Heart right ventricle (tissue), 16 donors: Measurements from ENCODE around the gene VSTM4. TPM values are rescaled to one million over a fixed set of nuclear protein-coding genes. Genes with fewer than 3 reads are reported as not detected.

Experiments used
- ATAC-seq, 8 donors: fragments of 200-7000 bp; cut with Tn5 transposase; one replicate each; pipeline ENCODE4 v1.9.1; 2020; ENCODE audit warnings: mild to moderate bottlenecking in 8 of 8, moderate library complexity in 8 of 8, moderate number of reproducible peaks in 1 of 8
- DNase-seq, 2 donors: peaks; one replicate each; pipeline ENCODE4 v3.0.0-alpha.2; 2020
- H3K27ac ChIP-seq, 10 donors: fragments of 200-600 bp; sonication (generic) in 2 of 10; one replicate each; pipeline versions ENCODE4 v1.5.0 to v1.8.0; 2020 to 2022; ENCODE audit warnings: mild to moderate bottlenecking in 3 of 10
- H3K27me3 ChIP-seq, 7 donors: fragments of 200-600 bp; one replicate each; pipeline ENCODE4 v1.8.0; 2021 to 2022; ENCODE audit warnings: mild to moderate bottlenecking in 2 of 7
- H3K36me3 ChIP-seq, 9 donors: fragments of 200-600 bp; sonication (generic) in 1 of 9; one replicate each; pipeline versions ENCODE4 v1.5.0 to v1.8.0; 2020 to 2022; ENCODE audit warnings: mild to moderate bottlenecking in 2 of 9
- H3K4me1 ChIP-seq, 9 donors: fragments of 200-600 bp; sonication (generic) in 1 of 9; one replicate each; pipeline versions ENCODE4 v1.5.0 to v1.8.0; 2020 to 2022; ENCODE audit warnings: mild to moderate bottlenecking in 4 of 9
- H3K4me3 ChIP-seq, 10 donors: fragments of 200-600 bp; sonication (generic) in 2 of 10; one replicate each; pipeline versions ENCODE4 v1.5.0 to v1.8.0; 2020 to 2022; ENCODE audit warnings: mild to moderate bottlenecking in 7 of 10, moderate library complexity in 2 of 10
- H3K9me3 ChIP-seq, 11 donors: fragments of 200-600 bp in 10 of 11; sonication (generic) in 2 of 11; one replicate each; pipeline versions ENCODE4 v1.5.0 to v1.8.0; 2013 to 2022; ENCODE audit warnings: mild to moderate bottlenecking in 2 of 11, control low read depth in 1 of 11, moderate library complexity in 1 of 11
- WGBS, 2 donors: extraction: QIAGEN DNeasy Blood & Tissue Kit; methylation state at CpG; one replicate each; pipeline ENCODE4 v1.1.7; 2013; ENCODE audit warnings: inconsistent platforms in 1 of 2; 5-methylcytosine and 5-hydroxymethylcytosine counted together
- intact Hi-C, 10 donors: fragments of 100-400 bp; cut with DNase I; formaldehyde crosslinking; loops; one replicate each; pipeline versions ENCODE4 v1.11.1 to v1.14.2; 2022
- polyA plus RNA-seq, 2 donors: library from polyadenylated mRNA; stranded (reverse); fragments of 200-250 nt; gene quantifications; one replicate each; pipeline ENCODE4 v1.2.3, GENCODE V29; 2013
- total RNA-seq, 10 donors: library from RNA; stranded (reverse); fragmentation: NEBNext Ultra II Directional in 3 of 10; extraction: Animal tissue kit (Norgen Biotek cat#: 25700) in 3 of 10; gene quantifications; one replicate each; pipeline versions ENCODE4 v1.2.1 to v1.2.4, GENCODE V29; 2021 to 2023
- TF ChIP-seq, protein P1 (sequence below), 9 donors: fragments of 200-600 bp; sonication (generic) in 2 of 9; IDR thresholded peaks; one replicate each; pipeline versions ENCODE4 v1.5.0 to v1.8.0; 2021 to 2022; ENCODE audit warnings: antibody characterized with exemption in 9 of 9, mild to moderate bottlenecking in 5 of 9, moderate library complexity in 1 of 9
- donor health status: Arrhythmogenic right ventricular cardiomyopathy.
- donor health status: ischemic (EF 13 %, LVEDD 7.1; RV severe dilation, severe dysfunction).
- donor health status: healthy with polysubstance abuse.
- donor health status: DM: no; HTN: yes; CAD: no.
- donor health status: DM: no; HTN: no; CAD: no.
- donor health status: ischemic (EF 25% LVEDD 6.9; RV normal size, moderate dysfunction).
- donor health status: ischemic (EF 25% LVEDD 5.7; RV mildly dilated, moderate dysfunction).
- donor health status: healthy.
- donor health status: DM: yes; HTN: yes; CAD: no.
- donor health status: Ischemic cardiomyopathy.
- donor health status: ischemic (EF 35%, LVEDD 5.7; RV mildly dilated, moderate dysfunction).
- donor health status: nonischemic (EF 11% LVEDD 7.7; RV severe dilation, severe dysfunction).
- donor health status: DM: yes; HTN: yes; CAD: no.
- donor health status: PGD.
- donor health status: ischemic (EF 29% LVEDD 5.4; RV normal size, mild dysfunction).
- donor health status: nonischemic (EF 23%, LVEDD 6.1; RV moderate dilation, normal function).

VSTM4 gene
- total and polyA plus RNA-seq, 12 donors = 5.0 to 26.7 (median 16.3) TPM

DNA sequence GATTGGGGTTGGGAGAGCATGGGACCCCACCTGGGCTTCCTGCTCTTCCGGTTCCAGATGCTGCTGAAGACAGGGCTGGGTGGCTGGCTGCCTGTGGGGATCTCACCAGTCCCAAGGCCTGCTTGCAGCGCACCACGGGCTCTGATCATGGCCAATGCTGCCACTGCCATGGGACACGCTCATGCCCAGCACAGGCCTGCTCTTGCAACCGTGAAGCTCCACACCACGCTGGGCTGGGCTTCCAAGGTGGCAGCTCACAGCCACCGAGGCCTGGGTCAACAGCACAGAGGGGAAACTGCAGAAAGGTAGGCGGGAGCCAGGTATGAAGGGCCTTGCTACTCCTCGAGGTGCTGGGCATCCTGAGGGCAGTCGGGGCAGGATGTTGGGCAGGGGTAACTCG lies 103.6 kb downstream of the VSTM4 start:
- Histone ChIP-seq H3K9me3 (no peaks in the 10 kb centered on the region), H3K36me3 (peaks cover 0 to 3% (median 0%) of the 10 kb centered on the region in 9 donors), H3K27me3 (no peaks in the 10 kb centered on the region), H3K27ac (no peak overlapping the region), H3K4me1 (peaks cover 7 to 76% (median 44%) of the 10 kb centered on the region in 9 donors), H3K4me3 (no peak overlapping the region)
- DNase-seq (no peak), ATAC-seq (no peak)
- TF ChIP-seq, protein P1, sequence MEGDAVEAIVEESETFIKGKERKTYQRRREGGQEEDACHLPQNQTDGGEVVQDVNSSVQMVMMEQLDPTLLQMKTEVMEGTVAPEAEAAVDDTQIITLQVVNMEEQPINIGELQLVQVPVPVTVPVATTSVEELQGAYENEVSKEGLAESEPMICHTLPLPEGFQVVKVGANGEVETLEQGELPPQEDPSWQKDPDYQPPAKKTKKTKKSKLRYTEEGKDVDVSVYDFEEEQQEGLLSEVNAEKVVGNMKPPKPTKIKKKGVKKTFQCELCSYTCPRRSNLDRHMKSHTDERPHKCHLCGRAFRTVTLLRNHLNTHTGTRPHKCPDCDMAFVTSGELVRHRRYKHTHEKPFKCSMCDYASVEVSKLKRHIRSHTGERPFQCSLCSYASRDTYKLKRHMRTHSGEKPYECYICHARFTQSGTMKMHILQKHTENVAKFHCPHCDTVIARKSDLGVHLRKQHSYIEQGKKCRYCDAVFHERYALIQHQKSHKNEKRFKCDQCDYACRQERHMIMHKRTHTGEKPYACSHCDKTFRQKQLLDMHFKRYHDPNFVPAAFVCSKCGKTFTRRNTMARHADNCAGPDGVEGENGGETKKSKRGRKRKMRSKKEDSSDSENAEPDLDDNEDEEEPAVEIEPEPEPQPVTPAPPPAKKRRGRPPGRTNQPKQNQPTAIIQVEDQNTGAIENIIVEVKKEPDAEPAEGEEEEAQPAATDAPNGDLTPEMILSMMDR (IDR thresholded peaks at IDR 0.05) = no peak
- WGBS, 2 donors = 95 to 99% methylated on average over 11 of the region's 11 CpGs
- intact Hi-C loops = loop anchor here in 1 of 10 donors (5.0 kb wide), 1 partner anchor 101 kb away; no protein-coding TSS in a partner anchor

DNA sequence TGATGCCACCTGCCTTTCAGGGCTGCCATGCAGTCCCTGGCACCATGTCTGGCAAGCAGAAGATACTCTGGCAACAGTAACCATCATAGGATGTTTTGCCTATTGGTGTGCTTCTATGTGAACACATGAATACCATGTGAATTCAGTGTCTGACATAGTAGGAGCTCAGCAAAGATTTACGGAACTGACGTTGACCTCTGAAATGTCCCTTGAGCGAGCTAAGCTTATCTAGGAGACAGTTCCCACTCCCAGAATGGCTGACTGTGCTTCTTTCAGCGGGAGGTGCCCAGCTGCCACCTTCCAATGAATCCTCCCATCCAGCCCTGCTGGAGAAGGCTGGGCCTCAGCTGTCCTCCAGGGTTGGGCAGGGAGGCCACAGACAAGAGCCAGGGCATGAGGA lies 104.5 kb downstream of the VSTM4 start:
- H3K9me3 ChIP-seq = no peaks in the 10 kb centered on the region
- H3K27me3 ChIP-seq = no peaks in the 10 kb centered on the region
- H3K36me3 ChIP-seq = no peaks in the 10 kb centered on the region
- DNase-seq = no peak
- no peak overlapping the region for H3K27ac ChIP-seq
- H3K4me1 ChIP-seq = peaks cover 7 to 76% (median 44%) of the 10 kb centered on the region in 9 donors
- 39 to 41% methylated on average over 4 of the region's 4 CpGs for WGBS, 2 donors
- TF ChIP-seq, protein P1 (IDR thresholded peaks at IDR 0.05) = no peak
- intact Hi-C loops = loop anchor here in 1 of 10 donors (5.0 kb wide), 1 partner anchor 101 kb away; no protein-coding TSS in a partner anchor
- no peak overlapping the region for H3K4me3 ChIP-seq
- ATAC-seq = no peak

DNA sequence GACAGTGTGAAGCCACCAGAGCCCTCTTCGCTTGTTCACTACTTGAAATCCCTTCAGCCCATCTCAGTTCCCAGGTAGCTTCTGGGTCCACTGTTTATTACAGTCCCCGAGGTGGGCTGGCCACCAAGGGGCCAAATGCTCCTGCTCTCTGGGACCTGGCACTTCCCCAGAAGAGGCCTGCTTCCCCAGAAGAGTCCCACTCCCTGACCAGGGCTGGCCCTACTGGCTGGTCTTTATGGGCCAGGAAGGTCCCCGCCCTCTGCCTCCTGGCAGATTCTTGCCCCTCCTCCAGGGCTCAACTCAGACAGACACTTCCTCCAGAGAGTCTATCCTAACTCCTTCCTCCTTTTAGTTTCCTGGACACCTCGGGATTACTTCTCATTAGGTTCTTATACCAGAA lies 105.0 kb downstream of the VSTM4 start:
- 68 to 71% methylated on average over 4 of the region's 4 CpGs for whole genome bisulfite sequencing, 2 donors
- peak overlapping the region in 3 of 10 donors; percentile 17 to 85 (median 34) for H3K27ac ChIP-seq
- ATAC-seq = no peak

DNA sequence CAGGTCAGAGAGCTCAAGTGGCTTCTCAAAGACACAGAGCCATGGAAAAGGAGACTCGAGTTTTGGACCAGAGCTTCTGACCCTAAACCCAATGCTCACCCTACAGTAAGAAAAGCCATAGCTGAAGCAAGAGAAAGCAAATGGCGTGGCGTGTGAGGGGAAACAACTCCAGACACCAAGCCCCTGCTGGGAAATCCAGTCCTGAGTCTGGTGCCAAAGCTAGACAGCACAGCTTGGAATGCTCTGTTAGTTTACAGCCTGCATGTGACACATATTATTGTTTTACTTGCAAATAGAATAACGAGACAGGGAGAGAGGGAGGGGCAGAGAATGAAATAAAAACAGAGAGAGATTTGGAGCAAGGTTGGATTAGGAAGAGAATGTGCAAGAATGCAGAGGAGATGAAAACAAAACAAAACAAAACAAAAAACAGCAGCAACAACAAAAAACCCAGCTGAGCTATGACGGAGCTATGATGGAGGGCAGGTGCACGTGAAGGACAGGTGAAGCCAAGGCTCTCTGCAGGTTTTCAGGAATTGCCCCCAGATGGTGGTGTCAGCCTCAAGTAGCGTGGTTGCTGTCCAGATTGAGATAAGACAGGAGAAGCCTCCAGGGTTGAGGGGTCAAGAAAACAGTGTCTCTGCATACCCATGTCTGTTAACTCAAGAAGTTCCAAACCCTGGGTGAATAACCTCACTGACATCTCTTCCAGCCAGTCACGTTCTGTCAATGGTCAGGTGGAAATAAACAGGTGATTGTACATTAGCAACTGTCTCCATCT lies 105.9 kb downstream of the VSTM4 start:
- TF ChIP-seq, protein P1 (IDR thresholded peaks at IDR 0.05) = no peak
- Histone ChIP-seq H3K4me1 (peaks cover 7 to 73% (median 41%) of the 10 kb centered on the region in 9 donors), H3K36me3 (no peaks in the 10 kb centered on the region), H3K4me3 (no peak overlapping the region), H3K9me3 (peaks cover 0 to 3% (median 0%) of the 10 kb centered on the region in 11 donors), H3K27me3 (no peaks in the 10 kb centered on the region), H3K27ac (peak overlapping the region; percentile 61 to 89 (median 82))
- ATAC-seq = peak in 7 of 8 donors; percentile 14 to 62 (median 41)
- intact Hi-C loops = loop anchor here in 4 of 10 donors (5.0 to 10.0 kb wide), 3 partner anchors 98 to 105 kb away; partner anchors contain the start of gene VSTM4 (in 1 of the 4)
- DNase-seq = no peak
- 29 to 37% methylated on average over 8 of the region's 8 CpGs for WGBS, 2 donors

More for the DNA sequence above, 105.0 kb downstream of the VSTM4 start:
- TF ChIP-seq, protein P1 (IDR thresholded peaks at IDR 0.05) = no peak
- Histone ChIP-seq H3K27me3 (no peaks in the 10 kb centered on the region), H3K36me3 (no peaks in the 10 kb centered on the region), H3K4me3 (no peak overlapping the region), H3K9me3 (no peaks in the 10 kb centered on the region), H3K4me1 (peaks cover 7 to 76% (median 44%) of the 10 kb centered on the region in 9 donors)
- intact Hi-C loops = loop anchor here in 1 of 10 donors (5.0 kb wide), 1 partner anchor 102 kb away; no protein-coding TSS in a partner anchor
- DNase-seq = no peak
